ENCODE data around the gene ICAM5. TPM values are rescaled to one million over a fixed set of nuclear protein-coding genes. Genes with fewer than 3 reads are reported as not detected.

ICAM5 gene
- total and polyA plus RNA-seq, 10 of the 15 experiments (the other 5 are each of a cell fraction or from before 2014, with no cell fraction given), result 0.14 to 4.6 (median 0.94) TPM; not detected in 2

DNA sequence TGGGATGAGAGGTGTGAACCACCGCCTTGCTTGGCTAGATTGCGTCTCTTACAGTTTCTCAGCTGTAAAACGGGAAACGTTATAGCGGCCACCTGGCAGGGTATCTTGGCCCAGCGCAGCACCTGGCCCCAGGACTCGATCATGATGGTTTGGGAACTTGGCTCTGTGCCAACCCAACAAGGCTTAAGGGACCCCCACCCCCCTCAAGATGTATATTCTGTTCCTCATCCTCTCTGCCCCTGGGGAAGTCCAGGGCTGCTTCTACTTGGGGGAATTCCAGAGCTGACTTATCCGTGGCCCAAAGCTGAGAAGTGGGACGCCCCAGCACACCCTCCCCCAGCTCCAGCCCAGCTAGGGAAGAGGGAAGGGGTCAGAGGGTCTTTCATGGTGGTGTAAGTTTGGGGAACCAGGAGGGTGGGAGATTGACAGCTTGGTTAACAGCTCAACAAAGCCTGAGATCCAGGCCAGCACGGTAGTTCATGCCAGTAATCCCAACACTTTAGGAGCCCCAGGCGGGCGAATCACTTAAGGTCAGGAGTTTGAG, 18.1 kb upstream of the ICAM5 start (continued):
- TF ChIP-seq, protein P1, sequence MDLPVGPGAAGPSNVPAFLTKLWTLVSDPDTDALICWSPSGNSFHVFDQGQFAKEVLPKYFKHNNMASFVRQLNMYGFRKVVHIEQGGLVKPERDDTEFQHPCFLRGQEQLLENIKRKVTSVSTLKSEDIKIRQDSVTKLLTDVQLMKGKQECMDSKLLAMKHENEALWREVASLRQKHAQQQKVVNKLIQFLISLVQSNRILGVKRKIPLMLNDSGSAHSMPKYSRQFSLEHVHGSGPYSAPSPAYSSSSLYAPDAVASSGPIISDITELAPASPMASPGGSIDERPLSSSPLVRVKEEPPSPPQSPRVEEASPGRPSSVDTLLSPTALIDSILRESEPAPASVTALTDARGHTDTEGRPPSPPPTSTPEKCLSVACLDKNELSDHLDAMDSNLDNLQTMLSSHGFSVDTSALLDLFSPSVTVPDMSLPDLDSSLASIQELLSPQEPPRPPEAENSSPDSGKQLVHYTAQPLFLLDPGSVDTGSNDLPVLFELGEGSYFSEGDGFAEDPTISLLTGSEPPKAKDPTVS (IDR thresholded peaks at IDR 0.05; ENCODE audit: low read depth, low read length), result no peak
- TF ChIP-seq ASH2L (IDR thresholded peaks at IDR 0.05; ENCODE audit: borderline replicate concordance, low read depth), result no peak
- TF ChIP-seq RBBP5 (conservative IDR thresholded peaks at IDR 0.05), result no peak
- TF ChIP-seq RB1 (IDR thresholded peaks at IDR 0.05; ENCODE audit: borderline replicate concordance), result no peak
- TF ChIP-seq YBX1 (IDR thresholded peaks at IDR 0.05), result no peak
- peak; percentile 24; the same call in 1 of the 2 replicates for TF ChIP-seq TARDBP (IDR thresholded peaks at IDR 0.05; ENCODE audit: borderline replicate concordance)
- no peak for TF ChIP-seq HDAC6 (IDR thresholded peaks at IDR 0.05; ENCODE audit: unreplicated experiment)
- no peak for TF ChIP-seq SMARCA5 (IDR thresholded peaks at IDR 0.05)
- TF ChIP-seq JUND (IDR thresholded peaks at IDR 0.05; ENCODE audit: low read depth, low read length), result no peak
- no peak for TF ChIP-seq CREB1 (IDR thresholded peaks at IDR 0.05; ENCODE audit: low read depth)
- no peak for TF ChIP-seq NR2C2 (IDR thresholded peaks at IDR 0.05; ENCODE audit: borderline replicate concordance, control insufficient read depth, insufficient read length, low read depth)
- TF ChIP-seq ZSCAN29 (IDR thresholded peaks at IDR 0.05), result 0 out of 2 replicates have a peak, but pooled peaks have one; percentile 17
- TF ChIP-seq, protein P2, sequence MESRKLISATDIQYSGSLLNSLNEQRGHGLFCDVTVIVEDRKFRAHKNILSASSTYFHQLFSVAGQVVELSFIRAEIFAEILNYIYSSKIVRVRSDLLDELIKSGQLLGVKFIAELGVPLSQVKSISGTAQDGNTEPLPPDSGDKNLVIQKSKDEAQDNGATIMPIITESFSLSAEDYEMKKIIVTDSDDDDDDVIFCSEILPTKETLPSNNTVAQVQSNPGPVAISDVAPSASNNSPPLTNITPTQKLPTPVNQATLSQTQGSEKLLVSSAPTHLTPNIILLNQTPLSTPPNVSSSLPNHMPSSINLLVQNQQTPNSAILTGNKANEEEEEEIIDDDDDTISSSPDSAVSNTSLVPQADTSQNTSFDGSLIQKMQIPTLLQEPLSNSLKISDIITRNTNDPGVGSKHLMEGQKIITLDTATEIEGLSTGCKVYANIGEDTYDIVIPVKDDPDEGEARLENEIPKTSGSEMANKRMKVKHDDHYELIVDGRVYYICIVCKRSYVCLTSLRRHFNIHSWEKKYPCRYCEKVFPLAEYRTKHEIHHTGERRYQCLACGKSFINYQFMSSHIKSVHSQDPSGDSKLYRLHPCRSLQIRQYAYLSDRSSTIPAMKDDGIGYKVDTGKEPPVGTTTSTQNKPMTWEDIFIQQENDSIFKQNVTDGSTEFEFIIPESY (IDR thresholded peaks at IDR 0.05), result no peak
- no peak for TF ChIP-seq GABPA (IDR thresholded peaks at IDR 0.05; ENCODE audit: low read depth)
- TF ChIP-seq RUNX3 (IDR thresholded peaks at IDR 0.05; ENCODE audit: low read length), result peak; percentile 53
- TF ChIP-seq RAD21 (IDR thresholded peaks at IDR 0.05; ENCODE audit: insufficient read depth, low read depth, low read length), result no peak
- TF ChIP-seq SUPT20H (IDR thresholded peaks at IDR 0.05; ENCODE audit: borderline replicate concordance, control insufficient read depth, low read depth, low read length), result no peak
- TF ChIP-seq SIX5 (IDR thresholded peaks at IDR 0.05; ENCODE audit: low read depth, low read length, severe bottlenecking), result no peak
- TF ChIP-seq, protein P3, sequence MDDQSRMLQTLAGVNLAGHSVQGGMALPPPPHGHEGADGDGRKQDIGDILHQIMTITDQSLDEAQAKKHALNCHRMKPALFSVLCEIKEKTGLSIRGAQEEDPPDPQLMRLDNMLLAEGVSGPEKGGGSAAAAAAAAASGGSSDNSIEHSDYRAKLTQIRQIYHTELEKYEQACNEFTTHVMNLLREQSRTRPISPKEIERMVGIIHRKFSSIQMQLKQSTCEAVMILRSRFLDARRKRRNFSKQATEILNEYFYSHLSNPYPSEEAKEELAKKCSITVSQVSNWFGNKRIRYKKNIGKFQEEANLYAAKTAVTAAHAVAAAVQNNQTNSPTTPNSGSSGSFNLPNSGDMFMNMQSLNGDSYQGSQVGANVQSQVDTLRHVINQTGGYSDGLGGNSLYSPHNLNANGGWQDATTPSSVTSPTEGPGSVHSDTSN (IDR thresholded peaks at IDR 0.05; ENCODE audit: insufficient replicate concordance, low read depth, low read length), result peak; percentile 67
- TF ChIP-seq JUNB (IDR thresholded peaks at IDR 0.05), result no peak
- TF ChIP-seq BACH1 (IDR thresholded peaks at IDR 0.05; ENCODE audit: borderline replicate concordance), result peak; percentile 24
- no peak for TF ChIP-seq ZNF622 (IDR thresholded peaks at IDR 0.05)
- TF ChIP-seq MTA3 (IDR thresholded peaks at IDR 0.05; ENCODE audit: borderline replicate concordance, low read length), result no peak
- no peak for TF ChIP-seq EZH2 (IDR thresholded peaks at IDR 0.05; ENCODE audit: borderline replicate concordance, control insufficient read depth, low read depth, low read length)
- TF ChIP-seq, protein P4, sequence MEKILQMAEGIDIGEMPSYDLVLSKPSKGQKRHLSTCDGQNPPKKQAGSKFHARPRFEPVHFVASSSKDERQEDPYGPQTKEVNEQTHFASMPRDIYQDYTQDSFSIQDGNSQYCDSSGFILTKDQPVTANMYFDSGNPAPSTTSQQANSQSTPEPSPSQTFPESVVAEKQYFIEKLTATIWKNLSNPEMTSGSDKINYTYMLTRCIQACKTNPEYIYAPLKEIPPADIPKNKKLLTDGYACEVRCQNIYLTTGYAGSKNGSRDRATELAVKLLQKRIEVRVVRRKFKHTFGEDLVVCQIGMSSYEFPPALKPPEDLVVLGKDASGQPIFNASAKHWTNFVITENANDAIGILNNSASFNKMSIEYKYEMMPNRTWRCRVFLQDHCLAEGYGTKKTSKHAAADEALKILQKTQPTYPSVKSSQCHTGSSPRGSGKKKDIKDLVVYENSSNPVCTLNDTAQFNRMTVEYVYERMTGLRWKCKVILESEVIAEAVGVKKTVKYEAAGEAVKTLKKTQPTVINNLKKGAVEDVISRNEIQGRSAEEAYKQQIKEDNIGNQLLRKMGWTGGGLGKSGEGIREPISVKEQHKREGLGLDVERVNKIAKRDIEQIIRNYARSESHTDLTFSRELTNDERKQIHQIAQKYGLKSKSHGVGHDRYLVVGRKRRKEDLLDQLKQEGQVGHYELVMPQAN (conservative IDR thresholded peaks at IDR 0.05), result 0 out of 2 replicates have a peak, but pooled peaks have one; percentile 39
- TF ChIP-seq SPI1 (IDR thresholded peaks at IDR 0.05; ENCODE audit: borderline replicate concordance, insufficient read depth, low read depth, low read length), result peak; percentile 83
- no peak for TF ChIP-seq CHD1 (IDR thresholded peaks at IDR 0.05; ENCODE audit: low read depth, low read length)

Measured in GM12878 (cell line).